Peyer's patch (tissue), 4 donors: Measurements from ENCODE around the gene TSHZ1.

Source experiments
- POLR2A ChIP-seq, 2 donors: fragments of 450-650 bp; IDR thresholded peaks; one replicate each; pipeline ENCODE4 v1.5.1; 2017; ENCODE audit warnings: antibody characterized with exemption in 2 of 2, mild to moderate bottlenecking in 2 of 2, moderate library complexity in 2 of 2
- TF ChIP-seq, protein P1 (sequence below), 6 experiments: fragments of 450-650 bp in 4 of 6; fragments of 200-600 bp in 2 of 6; sonication (generic) in 1 of 6; IDR thresholded peaks; one replicate each; pipeline ENCODE4 v1.5.1; 2017 to 2019; ENCODE audit warnings: antibody characterized with exemption in 6 of 6, mild to moderate bottlenecking in 3 of 6, moderate library complexity in 1 of 6

DNA sequence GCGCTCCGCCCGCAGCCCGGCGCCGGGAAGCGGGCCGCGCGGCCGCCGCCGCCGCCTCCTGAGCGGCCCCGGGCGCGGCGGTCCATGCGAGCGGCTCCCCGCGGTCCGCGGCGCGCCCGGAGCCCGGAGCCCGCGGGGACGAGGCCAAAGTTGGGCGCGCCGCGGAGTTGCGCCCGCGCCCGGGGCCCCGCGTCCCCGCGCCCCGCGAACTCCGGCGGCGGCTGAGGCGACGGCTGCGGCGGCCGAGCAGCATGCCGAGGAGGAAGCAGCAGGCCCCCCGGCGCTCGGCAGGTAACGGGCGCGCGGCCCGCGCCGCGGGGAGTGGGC, 992 bp downstream of the TSHZ1 start:
- TF ChIP-seq, protein P1, sequence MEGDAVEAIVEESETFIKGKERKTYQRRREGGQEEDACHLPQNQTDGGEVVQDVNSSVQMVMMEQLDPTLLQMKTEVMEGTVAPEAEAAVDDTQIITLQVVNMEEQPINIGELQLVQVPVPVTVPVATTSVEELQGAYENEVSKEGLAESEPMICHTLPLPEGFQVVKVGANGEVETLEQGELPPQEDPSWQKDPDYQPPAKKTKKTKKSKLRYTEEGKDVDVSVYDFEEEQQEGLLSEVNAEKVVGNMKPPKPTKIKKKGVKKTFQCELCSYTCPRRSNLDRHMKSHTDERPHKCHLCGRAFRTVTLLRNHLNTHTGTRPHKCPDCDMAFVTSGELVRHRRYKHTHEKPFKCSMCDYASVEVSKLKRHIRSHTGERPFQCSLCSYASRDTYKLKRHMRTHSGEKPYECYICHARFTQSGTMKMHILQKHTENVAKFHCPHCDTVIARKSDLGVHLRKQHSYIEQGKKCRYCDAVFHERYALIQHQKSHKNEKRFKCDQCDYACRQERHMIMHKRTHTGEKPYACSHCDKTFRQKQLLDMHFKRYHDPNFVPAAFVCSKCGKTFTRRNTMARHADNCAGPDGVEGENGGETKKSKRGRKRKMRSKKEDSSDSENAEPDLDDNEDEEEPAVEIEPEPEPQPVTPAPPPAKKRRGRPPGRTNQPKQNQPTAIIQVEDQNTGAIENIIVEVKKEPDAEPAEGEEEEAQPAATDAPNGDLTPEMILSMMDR (IDR thresholded peaks at IDR 0.05) = no peak
- no peak for TF ChIP-seq POLR2A (IDR thresholded peaks at IDR 0.05)
